Left lung (tissue), 10 donors: ENCODE data around the gene ADCK2. TPM values are rescaled to one million over a fixed set of nuclear protein-coding genes. Genes with fewer than 3 reads are reported as not detected.
"Not testable (repeated sequence)": the region's sequence is repeated elsewhere in the genome, so short reads cannot be mapped to it uniquely, and the experiment has no call there.

Source experiments
- ATAC-seq: fragments of 200-7000 bp; cut with Tn5 transposase; one replicate; pipeline ENCODE4 v1.9.1; 2020; ENCODE audit warnings: moderate library complexity
- DNase-seq, 4 donors: peaks; one replicate each; pipeline ENCODE4 v3.0.0-alpha.2; 2013 to 2020
- H3K27ac ChIP-seq, 2 donors: fragments of 200-600 bp; sonication (generic) in 1 of 2; one replicate each; pipeline versions ENCODE4 v1.5.0 to v1.8.0; 2020 to 2021
- H3K27me3 ChIP-seq, 2 donors: fragments of 200-600 bp; sonication (generic) in 1 of 2; one replicate each; pipeline versions ENCODE4 v1.5.0 to v1.8.0; 2020 to 2021
- H3K36me3 ChIP-seq, 2 donors: fragments of 200-600 bp; sonication (generic) in 1 of 2; one replicate each; pipeline versions ENCODE4 v1.5.0 to v1.8.0; 2020 to 2021
- H3K4me1 ChIP-seq, 2 donors: fragments of 200-600 bp; one replicate each; pipeline ENCODE4 v1.8.0; 2021
- H3K4me3 ChIP-seq, 2 donors: fragments of 200-600 bp; sonication (generic) in 1 of 2; one replicate each; pipeline versions ENCODE4 v1.5.0 to v1.8.0; 2020 to 2021; ENCODE audit warnings: mild to moderate bottlenecking in 1 of 2
- H3K9me3 ChIP-seq, 2 donors: fragments of 200-600 bp; sonication (generic) in 1 of 2; one replicate each; pipeline versions ENCODE4 v1.5.0 to v1.8.0; 2020 to 2021
- intact Hi-C, 2 donors: fragments of 100-400 bp; cut with DNase I; formaldehyde crosslinking; loops; one replicate each; pipeline versions ENCODE4 v1.11.2 to v1.14.2; 2022
- polyA plus RNA-seq, 6 donors: library from polyadenylated mRNA; unstranded; fragments of 120-200 nt; gene quantifications; one replicate each; pipeline ENCODE4 v1.2.1, GENCODE V29; 2013; ENCODE audit not compliant: insufficient read length in 6 of 6
- total RNA-seq, 2 donors: library from RNA; stranded (reverse); fragmentation: NEBNext Ultra II Directional; extraction: Animal tissue kit (Norgen Biotek cat#: 25700); gene quantifications; one replicate each; pipeline ENCODE4 v1.2.1, GENCODE V29; 2021
- TF ChIP-seq, protein P1 (sequence below), 2 donors: fragments of 200-600 bp; sonication (generic) in 1 of 2; IDR thresholded peaks; one replicate each; pipeline versions ENCODE4 v1.5.0 to v1.8.0; 2021; ENCODE audit warnings: antibody characterized with exemption in 2 of 2
- donor health status: DM: no; HTN: yes; CAD: no.
- donor health status: DM: no; HTN: no; CAD: no.

Gene ADCK2
- total and polyA plus RNA-seq, 8 donors: 14.5 to 22.0 (median 17.7) TPM

DNA sequence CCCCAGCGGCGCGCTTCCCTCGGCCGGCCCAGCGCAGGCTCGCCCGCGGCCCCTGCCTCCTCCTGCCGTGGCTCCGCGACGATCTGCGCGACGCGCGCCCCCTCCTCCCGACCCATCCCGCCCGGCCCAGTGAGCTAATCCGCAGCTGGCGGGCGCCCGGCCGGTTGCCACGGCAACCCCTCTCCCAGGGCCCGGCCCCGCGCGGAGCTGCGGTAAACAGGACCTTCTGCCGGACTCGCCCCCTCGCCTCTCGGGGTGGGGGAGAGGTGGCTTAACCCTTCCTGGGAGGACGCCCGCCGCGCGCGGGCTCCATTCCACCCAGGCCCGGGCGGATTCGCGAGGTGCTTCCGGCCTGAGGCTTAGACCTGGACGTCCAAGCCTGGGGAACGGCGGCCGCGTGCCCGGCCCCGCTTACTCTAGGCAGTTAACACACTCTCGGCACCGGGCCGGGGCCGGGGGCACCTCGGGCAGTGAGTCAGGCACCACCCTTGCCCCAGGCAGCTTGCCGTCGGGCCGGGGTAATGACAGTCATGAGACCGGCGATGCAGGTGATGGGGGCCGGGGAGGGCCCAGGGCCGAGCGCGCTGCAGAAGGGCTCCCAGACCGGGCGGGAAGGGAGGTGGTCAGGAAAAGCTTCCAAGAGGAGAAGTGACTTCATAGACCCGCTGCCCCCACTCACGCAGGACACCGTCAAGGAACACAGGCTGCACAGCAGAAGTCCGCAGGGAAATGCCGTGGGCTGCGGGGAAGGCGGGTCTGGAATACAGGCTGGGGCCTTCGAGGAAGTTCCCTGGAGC is 31.8 kb upstream of the ADCK2 start, which contains the start of gene DENND2A:
DENND2A (minus strand) TSS at position 87 of the 797 bp plus-strand sequence. CDS start 38,416 bp downstream, outside the sequence.
- no peaks in the 10 kb centered on the region for H3K9me3 ChIP-seq
- H3K27me3 ChIP-seq: peaks cover 19 to 80% of the 10 kb centered on the region in 2 donors
- H3K27ac ChIP-seq: peak within 1 kb of the TSS; percentile 72 to 81
- H3K4me3 ChIP-seq: peak within 1 kb of the TSS; percentile 40 to 42
- DNase-seq (peak; percentile 64 to 96 (median 86)), ATAC-seq (peak; percentile 56)
- TF ChIP-seq, protein P1, sequence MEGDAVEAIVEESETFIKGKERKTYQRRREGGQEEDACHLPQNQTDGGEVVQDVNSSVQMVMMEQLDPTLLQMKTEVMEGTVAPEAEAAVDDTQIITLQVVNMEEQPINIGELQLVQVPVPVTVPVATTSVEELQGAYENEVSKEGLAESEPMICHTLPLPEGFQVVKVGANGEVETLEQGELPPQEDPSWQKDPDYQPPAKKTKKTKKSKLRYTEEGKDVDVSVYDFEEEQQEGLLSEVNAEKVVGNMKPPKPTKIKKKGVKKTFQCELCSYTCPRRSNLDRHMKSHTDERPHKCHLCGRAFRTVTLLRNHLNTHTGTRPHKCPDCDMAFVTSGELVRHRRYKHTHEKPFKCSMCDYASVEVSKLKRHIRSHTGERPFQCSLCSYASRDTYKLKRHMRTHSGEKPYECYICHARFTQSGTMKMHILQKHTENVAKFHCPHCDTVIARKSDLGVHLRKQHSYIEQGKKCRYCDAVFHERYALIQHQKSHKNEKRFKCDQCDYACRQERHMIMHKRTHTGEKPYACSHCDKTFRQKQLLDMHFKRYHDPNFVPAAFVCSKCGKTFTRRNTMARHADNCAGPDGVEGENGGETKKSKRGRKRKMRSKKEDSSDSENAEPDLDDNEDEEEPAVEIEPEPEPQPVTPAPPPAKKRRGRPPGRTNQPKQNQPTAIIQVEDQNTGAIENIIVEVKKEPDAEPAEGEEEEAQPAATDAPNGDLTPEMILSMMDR (IDR thresholded peaks at IDR 0.05): no peak
- H3K36me3 ChIP-seq: no peaks in the 10 kb centered on the region
- intact Hi-C loops: no loop called here
- H3K4me1 ChIP-seq: peaks cover 0 to 20% of the 10 kb centered on the region in 2 donors

DNA sequence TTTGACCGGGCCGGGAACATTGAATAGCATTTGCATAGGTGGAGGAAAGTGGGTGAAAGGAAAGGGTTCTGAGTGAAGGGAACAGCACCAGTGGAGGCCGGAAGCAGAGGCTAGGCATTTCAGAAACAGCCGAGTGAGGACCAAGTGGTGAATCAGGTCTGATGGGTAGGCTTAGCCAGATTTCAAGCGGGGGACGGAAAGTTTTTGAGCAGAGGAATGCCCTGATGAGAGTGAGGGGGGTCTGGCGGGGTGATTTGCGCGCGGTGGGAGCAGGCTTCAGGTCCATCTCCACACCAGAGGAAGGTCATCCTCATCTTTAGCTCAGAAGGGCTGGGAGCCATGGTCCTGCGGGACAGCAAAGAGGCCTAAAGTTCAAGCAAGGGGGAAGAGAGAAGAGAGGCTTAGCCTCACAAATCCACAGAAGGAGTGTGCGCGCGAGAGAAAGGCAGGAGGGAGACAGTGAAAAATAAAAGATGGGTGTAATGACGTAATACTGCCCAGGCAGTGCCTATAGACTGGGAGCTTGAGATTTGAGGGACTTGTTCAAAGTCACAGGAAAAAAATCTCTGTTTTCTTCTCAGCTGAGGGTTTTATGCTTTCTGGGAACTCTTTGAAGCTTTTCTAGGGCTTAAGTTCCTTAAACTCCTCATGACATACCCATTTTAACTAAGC is 31.1 kb upstream of the ADCK2 start:
- ATAC-seq: no peak
- intact Hi-C loops: no loop called here
- no peak overlapping the region for H3K4me3 ChIP-seq

GRCh38 chr7:140643416-140643815 is 29.3 kb upstream of the ADCK2 start:
- intact Hi-C loops: no loop called here
- Histone ChIP-seq H3K27me3 (peaks cover 19 to 63% of the 10 kb centered on the region in 2 donors), H3K4me3 (no peak overlapping the region), H3K36me3 (no peaks in the 10 kb centered on the region), H3K9me3 (no peaks in the 10 kb centered on the region), H3K4me1 (peaks cover 0 to 20% of the 10 kb centered on the region in 2 donors), H3K27ac (no peak overlapping the region)
- no peak for DNase-seq
- ATAC-seq: no peak
- TF ChIP-seq, protein P1 (IDR thresholded peaks at IDR 0.05): no peak

More for the DNA sequence above, 31.1 kb upstream of the ADCK2 start:
- peaks cover 0 to 20% of the 10 kb centered on the region in 2 donors for H3K4me1 ChIP-seq
- H3K27ac ChIP-seq: peak overlapping the region in 1 of 2 donors; percentile 78
- no peaks in the 10 kb centered on the region for H3K9me3 ChIP-seq
- DNase-seq: no peak
- H3K27me3 ChIP-seq: peaks cover 19 to 80% of the 10 kb centered on the region in 2 donors
- TF ChIP-seq, protein P1 (IDR thresholded peaks at IDR 0.05): no peak
- no peaks in the 10 kb centered on the region for H3K36me3 ChIP-seq

GRCh38 chr7:140644761-140645160 is 28.0 kb upstream of the ADCK2 start:
- H3K27ac ChIP-seq, DNase-seq, H3K36me3 ChIP-seq, intact Hi-C loops, H3K9me3 ChIP-seq, H3K4me3 ChIP-seq, ATAC-seq: not testable (repeated sequence)
- peaks cover 0 to 15% of the 10 kb centered on the region in 2 donors for H3K4me1 ChIP-seq
- peaks cover 16 to 50% of the 10 kb centered on the region in 2 donors for H3K27me3 ChIP-seq

DNA sequence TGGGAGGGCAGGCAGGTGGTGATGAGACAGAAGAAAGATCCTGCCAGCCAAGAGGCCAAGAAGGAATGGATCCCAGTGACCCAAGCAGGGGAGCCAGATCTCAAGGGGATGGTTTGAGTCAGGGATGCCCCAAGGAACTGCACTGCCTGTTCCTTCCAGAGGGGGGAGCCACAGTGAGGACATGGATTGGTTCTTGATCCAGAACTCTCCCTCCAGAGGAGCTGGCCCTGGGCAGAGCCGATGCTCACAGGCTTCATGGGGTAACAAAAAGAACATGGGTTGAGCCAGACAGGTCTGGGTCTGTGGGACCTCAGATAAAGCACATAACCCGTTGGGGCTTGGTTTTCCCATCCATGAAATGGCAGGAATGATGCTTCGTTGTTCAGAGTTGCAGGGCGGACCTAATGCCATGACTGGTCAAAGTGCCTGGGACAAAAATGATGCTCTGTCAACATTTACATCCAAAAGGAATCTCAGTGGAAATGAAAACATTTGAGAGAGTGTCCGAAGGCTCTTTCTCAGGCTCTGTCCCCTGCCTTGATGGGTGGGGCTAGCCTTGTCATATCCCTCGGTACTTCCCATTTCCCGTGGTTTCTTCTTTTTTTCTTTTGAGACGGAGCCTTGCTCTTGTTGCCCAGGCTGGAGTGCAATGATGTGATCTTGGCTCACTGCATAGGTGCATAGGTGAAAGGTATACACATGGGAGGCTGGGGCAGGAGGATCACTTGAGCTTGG is 27.4 kb upstream of the ADCK2 start:
- no peaks in the 10 kb centered on the region for H3K9me3 ChIP-seq
- TF ChIP-seq, protein P1 (IDR thresholded peaks at IDR 0.05): peak in 1 of 2 donors; percentile 34
- intact Hi-C loops: no loop called here

More for the DNA sequence above, 27.4 kb upstream of the ADCK2 start:
- H3K4me1 ChIP-seq: peaks cover 0 to 9% of the 10 kb centered on the region in 2 donors
- no peaks in the 10 kb centered on the region for H3K36me3 ChIP-seq
- H3K27me3 ChIP-seq: peaks cover 12 to 44% of the 10 kb centered on the region in 2 donors
- no peak for ATAC-seq
- H3K27ac ChIP-seq: no peak overlapping the region
- no peak for DNase-seq
- no peak overlapping the region for H3K4me3 ChIP-seq
